Activated naive CD8-positive, alpha-beta T cell (primary cell): ENCODE measurements around the gene MSMP.

Source experiments
- H3K27ac Mint-ChIP-seq: one replicate; pipeline ENCODE4 v1.8.0; 2021; ENCODE audit warnings: mixed read lengths
- H3K27me3 Mint-ChIP-seq: one replicate; pipeline ENCODE4 v1.8.0; 2021; ENCODE audit warnings: mixed read lengths
- H3K36me3 Mint-ChIP-seq: one replicate; pipeline ENCODE4 v1.8.0; 2021; ENCODE audit warnings: mixed read lengths
- H3K4me1 Mint-ChIP-seq: one replicate; pipeline ENCODE4 v1.8.0; 2021; ENCODE audit warnings: low read depth, mixed read lengths
- H3K4me3 Mint-ChIP-seq: one replicate; pipeline ENCODE4 v1.8.0; 2021; ENCODE audit warnings: mild to moderate bottlenecking, mixed read lengths
- H3K9me3 Mint-ChIP-seq: one replicate; pipeline ENCODE4 v1.8.0; 2021; ENCODE audit warnings: low read depth, mixed read lengths

The MSMP gene

GRCh38 chr9:35757892-35758275, 3.8 kb upstream of the MSMP start:
- H3K36me3 Mint-ChIP-seq = peaks cover 3% of the 10 kb centered on the region
- peak overlapping the region; percentile 75 for H3K27ac Mint-ChIP-seq
- H3K9me3 Mint-ChIP-seq = no peaks in the 10 kb centered on the region
- H3K27me3 Mint-ChIP-seq = no peaks in the 10 kb centered on the region
- H3K4me1 Mint-ChIP-seq = peaks cover 57% of the 10 kb centered on the region
- H3K4me3 Mint-ChIP-seq = peak overlapping the region; percentile 96

GRCh38 chr9:35757226-35757891, 3.3 kb upstream of the MSMP start:
- peaks cover 6% of the 10 kb centered on the region for H3K36me3 Mint-ChIP-seq
- H3K4me1 Mint-ChIP-seq = peaks cover 55% of the 10 kb centered on the region
- no peaks in the 10 kb centered on the region for H3K9me3 Mint-ChIP-seq
- H3K27ac Mint-ChIP-seq = peak overlapping the region; percentile 89
- H3K4me3 Mint-ChIP-seq = peak overlapping the region; percentile 96
- H3K27me3 Mint-ChIP-seq = no peaks in the 10 kb centered on the region

GRCh38 chr9:35756275-35757225, 2.5 kb upstream of the MSMP start:
- peaks cover 51% of the 10 kb centered on the region for H3K4me1 Mint-ChIP-seq
- H3K4me3 Mint-ChIP-seq = peak overlapping the region; percentile 96
- H3K27ac Mint-ChIP-seq = peak overlapping the region; percentile 91
- no peaks in the 10 kb centered on the region for H3K27me3 Mint-ChIP-seq
- peaks cover 8% of the 10 kb centered on the region for H3K36me3 Mint-ChIP-seq
- no peaks in the 10 kb centered on the region for H3K9me3 Mint-ChIP-seq

- Mint-ChIP-seq H3K4me1 (peaks cover 50% of the 10 kb centered on the region), H3K27me3 (no peaks in the 10 kb centered on the region), H3K4me3 (peak overlapping the region; percentile 96), H3K27ac (no peak overlapping the region), H3K36me3 (peaks cover 10% of the 10 kb centered on the region), H3K9me3 (no peaks in the 10 kb centered on the region)
These were observed 995 bp upstream of the MSMP start for GRCh38 chr9:35755071-35755470.

- Mint-ChIP-seq H3K4me1 (peaks cover 43% of the 10 kb centered on the region), H3K27ac (no peak overlapping the region), H3K4me3 (no peak overlapping the region), H3K9me3 (no peaks in the 10 kb centered on the region), H3K36me3 (peaks cover 10% of the 10 kb centered on the region), H3K27me3 (no peaks in the 10 kb centered on the region)
These were observed 610 bp downstream of the MSMP start for GRCh38 chr9:35753466-35753865.

GRCh38 chr9:35750256-35750531, 3.9 kb downstream of the MSMP start:
- Mint-ChIP-seq H3K4me3 (peak overlapping the region; percentile 96), H3K27ac (peak overlapping the region; percentile 91), H3K9me3 (no peaks in the 10 kb centered on the region), H3K36me3 (peaks cover 10% of the 10 kb centered on the region), H3K4me1 (peaks cover 48% of the 10 kb centered on the region), H3K27me3 (no peaks in the 10 kb centered on the region)

GRCh38 chr9:35749515-35750255, 4.4 kb downstream of the MSMP start:
- Mint-ChIP-seq H3K27ac (peak overlapping the region; percentile 91), H3K4me3 (peak overlapping the region; percentile 96), H3K36me3 (peaks cover 10% of the 10 kb centered on the region), H3K9me3 (no peaks in the 10 kb centered on the region), H3K4me1 (peaks cover 45% of the 10 kb centered on the region), H3K27me3 (no peaks in the 10 kb centered on the region)

- H3K4me1 Mint-ChIP-seq = peaks cover 45% of the 10 kb centered on the region
- no peaks in the 10 kb centered on the region for H3K27me3 Mint-ChIP-seq
- peak within 1 kb of the TSS; percentile 91 for H3K27ac Mint-ChIP-seq
- H3K36me3 Mint-ChIP-seq = peaks cover 10% of the 10 kb centered on the region
- peak within 1 kb of the TSS; percentile 96 for H3K4me3 Mint-ChIP-seq
- no peaks in the 10 kb centered on the region for H3K9me3 Mint-ChIP-seq
These were observed 5.1 kb downstream of the MSMP start, which contains the start of the genes GBA2 and RGP1 for GRCh38 chr9:35748858-35749514. Gene GBA2, minus strand, starts transcription at chr9:35749228. Its CDS starts 524 bp downstream, at chr9:35748704. Gene RGP1, plus strand, starts transcription at chr9:35749287. Its CDS starts 469 bp downstream, at chr9:35749756.

- Mint-ChIP-seq H3K27ac (peak overlapping the region; percentile 66), H3K9me3 (no peaks in the 10 kb centered on the region), H3K36me3 (peaks cover 7% of the 10 kb centered on the region), H3K4me1 (peaks cover 45% of the 10 kb centered on the region), H3K4me3 (peak overlapping the region; percentile 90), H3K27me3 (no peaks in the 10 kb centered on the region)
These were observed 5.7 kb downstream of the MSMP start for GRCh38 chr9:35748242-35748857.

- Mint-ChIP-seq H3K4me3 (peak overlapping the region; percentile 90), H3K9me3 (no peaks in the 10 kb centered on the region), H3K36me3 (peaks cover 2% of the 10 kb centered on the region), H3K27ac (no peak overlapping the region), H3K27me3 (no peaks in the 10 kb centered on the region), H3K4me1 (peaks cover 54% of the 10 kb centered on the region)
These were observed 7.5 kb downstream of the MSMP start for GRCh38 chr9:35746583-35746982.

GRCh38 chr9:35745569-35745968, 8.5 kb downstream of the MSMP start:
- H3K36me3 Mint-ChIP-seq = no peaks in the 10 kb centered on the region
- peak overlapping the region; percentile 90 for H3K4me3 Mint-ChIP-seq
- no peaks in the 10 kb centered on the region for H3K9me3 Mint-ChIP-seq
- peaks cover 53% of the 10 kb centered on the region for H3K4me1 Mint-ChIP-seq
- no peaks in the 10 kb centered on the region for H3K27me3 Mint-ChIP-seq
- peak overlapping the region; percentile 3 for H3K27ac Mint-ChIP-seq

- H3K9me3 Mint-ChIP-seq = no peaks in the 10 kb centered on the region
- no peaks in the 10 kb centered on the region for H3K36me3 Mint-ChIP-seq
- peaks cover 44% of the 10 kb centered on the region for H3K4me1 Mint-ChIP-seq
- H3K27me3 Mint-ChIP-seq = no peaks in the 10 kb centered on the region
- H3K4me3 Mint-ChIP-seq = no peak overlapping the region
- no peak overlapping the region for H3K27ac Mint-ChIP-seq
These were observed 10.1 kb downstream of the MSMP start for GRCh38 chr9:35743880-35744518.

GRCh38 chr9:35743452-35743851, 10.6 kb downstream of the MSMP start:
- no peaks in the 10 kb centered on the region for H3K36me3 Mint-ChIP-seq
- H3K4me3 Mint-ChIP-seq = no peak overlapping the region
- peaks cover 44% of the 10 kb centered on the region for H3K4me1 Mint-ChIP-seq
- H3K27me3 Mint-ChIP-seq = no peaks in the 10 kb centered on the region
- no peak overlapping the region for H3K27ac Mint-ChIP-seq
- H3K9me3 Mint-ChIP-seq = no peaks in the 10 kb centered on the region

- no peaks in the 10 kb centered on the region for H3K27me3 Mint-ChIP-seq
- H3K36me3 Mint-ChIP-seq = no peaks in the 10 kb centered on the region
- H3K9me3 Mint-ChIP-seq = no peaks in the 10 kb centered on the region
- H3K27ac Mint-ChIP-seq = peak overlapping the region; percentile 1
- H3K4me3 Mint-ChIP-seq = no peak overlapping the region
- H3K4me1 Mint-ChIP-seq = peaks cover 29% of the 10 kb centered on the region
These were observed 12.3 kb downstream of the MSMP start for GRCh38 chr9:35741740-35742139.
